ENCODE data around the gene PIEZO2. TPM values are rescaled to one million over a fixed set of nuclear protein-coding genes. Genes with fewer than 3 reads are reported as not detected.

The PIEZO2 gene
- total RNA-seq, 4 donors from 2014 or later, result 2.1 to 7.4 (median 2.5) TPM; not detected in 1

DNA sequence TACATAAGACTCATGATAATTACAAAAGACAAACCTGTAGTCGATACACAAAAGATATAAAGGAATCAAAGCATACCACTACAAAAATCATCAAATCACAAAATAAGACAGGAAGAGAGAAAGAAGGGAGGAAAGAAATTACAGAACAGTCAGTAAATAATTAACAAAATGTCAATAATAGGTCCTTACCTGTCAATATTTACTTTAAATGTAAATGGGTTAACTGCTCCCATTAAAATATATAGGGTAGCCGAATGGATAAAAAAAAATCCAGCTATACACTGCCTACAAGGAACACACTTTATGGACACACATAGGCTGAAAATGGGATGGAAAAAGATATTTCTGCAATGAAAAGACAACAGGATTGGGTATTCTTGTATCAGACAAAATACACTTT lies 163.7 kb downstream of the PIEZO2 start:
- TF ChIP-seq, protein P1, sequence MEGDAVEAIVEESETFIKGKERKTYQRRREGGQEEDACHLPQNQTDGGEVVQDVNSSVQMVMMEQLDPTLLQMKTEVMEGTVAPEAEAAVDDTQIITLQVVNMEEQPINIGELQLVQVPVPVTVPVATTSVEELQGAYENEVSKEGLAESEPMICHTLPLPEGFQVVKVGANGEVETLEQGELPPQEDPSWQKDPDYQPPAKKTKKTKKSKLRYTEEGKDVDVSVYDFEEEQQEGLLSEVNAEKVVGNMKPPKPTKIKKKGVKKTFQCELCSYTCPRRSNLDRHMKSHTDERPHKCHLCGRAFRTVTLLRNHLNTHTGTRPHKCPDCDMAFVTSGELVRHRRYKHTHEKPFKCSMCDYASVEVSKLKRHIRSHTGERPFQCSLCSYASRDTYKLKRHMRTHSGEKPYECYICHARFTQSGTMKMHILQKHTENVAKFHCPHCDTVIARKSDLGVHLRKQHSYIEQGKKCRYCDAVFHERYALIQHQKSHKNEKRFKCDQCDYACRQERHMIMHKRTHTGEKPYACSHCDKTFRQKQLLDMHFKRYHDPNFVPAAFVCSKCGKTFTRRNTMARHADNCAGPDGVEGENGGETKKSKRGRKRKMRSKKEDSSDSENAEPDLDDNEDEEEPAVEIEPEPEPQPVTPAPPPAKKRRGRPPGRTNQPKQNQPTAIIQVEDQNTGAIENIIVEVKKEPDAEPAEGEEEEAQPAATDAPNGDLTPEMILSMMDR (IDR thresholded peaks at IDR 0.05), result no peak
- no peak for TF ChIP-seq POLR2A (IDR thresholded peaks at IDR 0.05)
- DNase-seq, result no peak
- intact Hi-C loops (cut with DNase I), result no loop called here
- Histone ChIP-seq H3K9me3 (peaks cover 0 to 12% (median 9%) of the 10 kb centered on the region in 3 donors), H3K36me3 (no peaks in the 10 kb centered on the region), H3K4me3 (no peak overlapping the region), H3K27me3 (no peaks in the 10 kb centered on the region), H3K4me1 (no peaks in the 10 kb centered on the region), H3K27ac (no peak overlapping the region)
- 72 to 79% methylated on average over 2 of the region's 2 CpGs for WGBS, 2 donors

DNA sequence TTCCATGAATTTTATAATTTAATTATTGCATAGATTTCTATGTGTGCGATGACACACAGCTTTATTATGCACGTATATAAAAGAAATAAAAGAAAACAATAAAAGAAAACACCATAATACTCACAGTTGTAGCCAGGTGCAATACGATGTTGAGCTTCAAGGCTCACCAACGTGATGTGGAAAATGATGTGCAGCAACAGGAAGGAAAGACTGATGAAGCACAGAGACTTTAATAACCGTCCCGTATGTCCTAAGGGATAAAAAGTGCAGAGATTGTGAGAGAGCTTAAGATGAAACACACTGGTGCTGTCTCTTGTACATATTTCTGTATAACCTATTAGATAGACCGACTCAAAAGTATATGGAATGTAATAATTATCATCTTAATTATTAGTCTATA lies 170.0 kb downstream of the PIEZO2 start:
- H3K27me3 ChIP-seq, result no peaks in the 10 kb centered on the region
- 69 to 82% methylated on average over 7 of the region's 7 CpGs for WGBS, 2 donors
- no peak for DNase-seq
- no peak overlapping the region for H3K27ac ChIP-seq
- no peak overlapping the region for H3K4me3 ChIP-seq
- intact Hi-C loops (cut with DNase I), result no loop called here
- no peaks in the 10 kb centered on the region for H3K4me1 ChIP-seq
- H3K36me3 ChIP-seq, result no peaks in the 10 kb centered on the region
- TF ChIP-seq POLR2A (IDR thresholded peaks at IDR 0.05), result no peak
- TF ChIP-seq, protein P1 (IDR thresholded peaks at IDR 0.05), result no peak
- peaks cover 0 to 5% (median 4%) of the 10 kb centered on the region in 3 donors for H3K9me3 ChIP-seq

DNA sequence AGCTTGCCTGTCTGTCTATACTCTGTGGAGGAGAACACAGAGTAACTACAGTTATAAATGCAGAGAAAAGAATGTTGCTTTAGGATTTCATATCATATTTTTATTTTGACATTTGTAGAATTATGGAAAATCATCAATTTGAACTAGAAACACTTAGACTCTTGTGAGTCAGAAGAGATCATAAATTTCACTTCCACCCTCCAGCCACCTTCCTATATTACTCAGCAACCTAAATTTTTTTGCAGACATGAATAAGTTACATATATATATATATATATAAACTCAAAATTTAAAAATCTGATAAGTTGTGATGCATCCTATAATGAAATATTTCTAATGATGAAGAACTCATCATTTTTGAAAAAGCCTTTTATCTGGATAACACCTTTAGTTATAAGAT lies 172.3 kb downstream of the PIEZO2 start:
- no peaks in the 10 kb centered on the region for H3K4me1 ChIP-seq
- no peaks in the 10 kb centered on the region for H3K36me3 ChIP-seq
- intact Hi-C loops (cut with DNase I), result no loop called here
- DNase-seq, result no peak
- H3K9me3 ChIP-seq, result no peaks in the 10 kb centered on the region
- no peaks in the 10 kb centered on the region for H3K27me3 ChIP-seq
- no peak overlapping the region for H3K4me3 ChIP-seq
- no peak for TF ChIP-seq POLR2A (IDR thresholded peaks at IDR 0.05)
- TF ChIP-seq, protein P1 (IDR thresholded peaks at IDR 0.05), result no peak
- H3K27ac ChIP-seq, result no peak overlapping the region

DNA sequence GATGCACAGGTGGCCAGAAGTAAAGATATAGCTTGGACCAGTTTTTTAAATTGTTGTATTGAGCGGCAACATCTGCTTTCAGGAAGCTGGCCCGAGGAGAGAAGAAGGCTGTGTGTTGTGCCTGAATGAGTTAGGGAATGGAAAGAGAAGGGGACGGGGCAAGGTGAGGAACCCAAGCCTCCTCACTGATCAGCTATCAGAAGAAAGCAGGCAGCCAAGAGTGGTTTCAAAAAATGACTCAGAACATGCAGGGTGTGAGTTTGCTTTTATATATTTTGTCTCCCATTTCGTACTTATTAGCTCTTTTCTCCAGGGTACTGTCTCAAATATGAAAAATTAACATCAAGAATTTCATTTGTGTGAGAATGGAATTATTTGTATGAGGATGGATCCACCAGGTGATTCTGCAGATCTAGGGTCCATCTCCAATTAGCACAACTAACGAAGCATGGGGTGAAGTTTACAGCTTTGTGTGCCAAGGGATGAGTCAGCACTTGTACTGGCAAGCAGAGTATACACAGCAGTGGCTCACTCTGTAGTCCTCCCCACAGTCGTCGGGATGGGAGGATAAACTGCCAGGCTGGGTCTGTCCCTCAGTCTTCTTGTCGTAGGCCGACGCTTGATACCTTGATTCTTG lies 175.7 kb downstream of the PIEZO2 start:
- Histone ChIP-seq H3K27me3 (no peaks in the 10 kb centered on the region), H3K4me3 (no peak overlapping the region), H3K27ac (no peak overlapping the region), H3K36me3 (no peaks in the 10 kb centered on the region), H3K4me1 (no peaks in the 10 kb centered on the region), H3K9me3 (no peaks in the 10 kb centered on the region)
- TF ChIP-seq, protein P1 (IDR thresholded peaks at IDR 0.05), result no peak
- TF ChIP-seq POLR2A (IDR thresholded peaks at IDR 0.05), result no peak
- 51 to 54% methylated on average over 7 to 10 of the region's 10 CpGs for whole genome bisulfite sequencing, 2 donors
- intact Hi-C loops (cut with DNase I), result no loop called here
- no peak for DNase-seq

DNA sequence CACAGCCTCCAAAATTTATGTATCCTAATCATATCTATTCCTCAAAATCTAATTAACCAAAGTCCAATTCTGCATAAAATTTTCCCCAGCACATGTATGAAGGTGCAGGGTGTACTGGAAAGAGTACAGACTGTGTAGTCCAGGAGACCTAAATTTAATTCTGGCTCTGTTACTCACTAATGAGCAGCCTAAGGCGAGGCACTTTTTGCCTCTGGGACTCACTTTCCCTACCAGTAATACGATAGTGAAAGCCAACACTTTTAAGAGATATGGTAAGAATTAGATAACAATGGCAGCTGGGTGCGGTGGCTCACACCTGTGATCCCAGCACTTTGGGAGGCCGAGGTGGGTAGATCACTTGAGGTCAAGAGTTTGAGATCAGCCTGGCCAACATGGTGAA lies 177.7 kb downstream of the PIEZO2 start:
- Histone ChIP-seq H3K4me3 (no peak overlapping the region), H3K9me3 (no peaks in the 10 kb centered on the region), H3K27ac (no peak overlapping the region), H3K27me3 (no peaks in the 10 kb centered on the region), H3K36me3 (no peaks in the 10 kb centered on the region), H3K4me1 (no peaks in the 10 kb centered on the region)
- DNase-seq, result no peak
- intact Hi-C loops (cut with DNase I), result no loop called here
- TF ChIP-seq POLR2A (IDR thresholded peaks at IDR 0.05), result no peak
- TF ChIP-seq, protein P1 (IDR thresholded peaks at IDR 0.05), result no peak
- 87 to 95% methylated on average over 4 of the region's 4 CpGs for WGBS, 2 donors

All from esophagus squamous epithelium (tissue), 5 donors.